Calu3 (cell line): ENCODE results near the gene RSPRY1. TPM values are rescaled to one million over a fixed set of nuclear protein-coding genes. Genes with fewer than 3 reads are reported as not detected.

Experiments used
- BruUV-seq: library from RNA; stranded (reverse); fragments of 400-500 nt; replicated peaks from 2 replicates; lab custom pipeline; 2021; lab: Mats Ljungman, UMichigan
- CTCF ChIA-PET: fragments of 300-600 bp; sonication (Branson Sonifier 250); formaldehyde crosslinking; loops from one replicate; lab custom pipeline; 2022; ENCODE audit warnings: antibody characterized with exemption; lab: Charles Lee
- DNase-seq: peaks from one replicate; pipeline ENCODE4 v3.0.0; 2022
- H3K27ac Mint-ChIP-seq: one replicate; pipeline ENCODE4 v1.8.0; 2022; ENCODE audit warnings: mixed read lengths; ENCODE audit not compliant: unreplicated experiment
- H3K27me3 Mint-ChIP-seq: one replicate; pipeline ENCODE4 v1.8.0; 2022; ENCODE audit warnings: mixed read lengths; ENCODE audit not compliant: unreplicated experiment
- H3K36me3 Mint-ChIP-seq: one replicate; pipeline ENCODE4 v1.8.0; 2022; ENCODE audit warnings: mild to moderate bottlenecking, moderate library complexity, mixed read lengths; ENCODE audit not compliant: insufficient read depth, unreplicated experiment
- H3K4me1 Mint-ChIP-seq: one replicate; pipeline ENCODE4 v1.8.0; 2022; ENCODE audit warnings: mild to moderate bottlenecking, low read depth, mixed read lengths; ENCODE audit not compliant: unreplicated experiment
- H3K4me3 Mint-ChIP-seq: one replicate; pipeline ENCODE4 v1.8.0; 2022; ENCODE audit warnings: mild to moderate bottlenecking, low read depth, moderate library complexity, mixed read lengths; ENCODE audit not compliant: unreplicated experiment
- H3K9me3 Mint-ChIP-seq: one replicate; pipeline ENCODE4 v1.8.0; 2022; ENCODE audit warnings: low read depth, mixed read lengths; ENCODE audit not compliant: unreplicated experiment
- CTCF ChIP-seq: fragments of 200-600 bp; IDR thresholded peaks from one replicate; pipeline ENCODE4 v1.8.0; 2022; ENCODE audit warnings: antibody characterized with exemption; ENCODE audit not compliant: unreplicated experiment
- intact Hi-C: fragments of 100-400 bp; cut with micrococcal nuclease; formaldehyde crosslinking; loops from one replicate; pipeline ENCODE4 v1.10.0; 2022; ENCODE audit not compliant: unreplicated experiment
- total RNA-seq: library from RNA; stranded (reverse); gene quantifications from 2 replicates; pipeline ENCODE4 v1.2.3, GENCODE V29; 2022

RSPRY1 gene
- total RNA-seq, 1 experiment from 2014 or later, result 43.6 TPM

- TF ChIP-seq CTCF, result no peak
- H3K36me3 Mint-ChIP-seq, result peaks cover 60% of the 10 kb centered on the region
- DNase-seq, result no peak
- BruUV-seq, result no TSS peak
- peaks cover 15% of the 10 kb centered on the region for H3K9me3 Mint-ChIP-seq
- H3K4me3 Mint-ChIP-seq, result no peak overlapping the region
- CTCF ChIA-PET, result no interaction called here
- no peak overlapping the region for H3K27ac Mint-ChIP-seq
- H3K27me3 Mint-ChIP-seq, result no peaks in the 10 kb centered on the region
- intact Hi-C loops, result no loop called here
- no peaks in the 10 kb centered on the region for H3K4me1 Mint-ChIP-seq
Measured at GRCh38 chr16:57213462-57213861, 27.3 kb downstream of the RSPRY1 start.

- H3K27ac Mint-ChIP-seq, result no peak overlapping the region
- no peak for TF ChIP-seq CTCF
- no TSS peak for BruUV-seq
- peaks cover 63% of the 10 kb centered on the region for H3K36me3 Mint-ChIP-seq
- peaks cover 25% of the 10 kb centered on the region for H3K9me3 Mint-ChIP-seq
- no peaks in the 10 kb centered on the region for H3K4me1 Mint-ChIP-seq
- no peaks in the 10 kb centered on the region for H3K27me3 Mint-ChIP-seq
- H3K4me3 Mint-ChIP-seq, result no peak overlapping the region
- CTCF ChIA-PET, result no interaction called here
- no peak for DNase-seq
- intact Hi-C loops, result no loop called here
Measured at GRCh38 chr16:57216968-57217367, 30.8 kb downstream of the RSPRY1 start.

GRCh38 chr16:57223057-57223456 lies 36.9 kb downstream of the RSPRY1 start:
- BruUV-seq, result no TSS peak
- DNase-seq, result no peak
- TF ChIP-seq CTCF, result no peak
- H3K9me3 Mint-ChIP-seq, result peaks cover 13% of the 10 kb centered on the region
- intact Hi-C loops, result no loop called here
- H3K36me3 Mint-ChIP-seq, result peaks cover 32% of the 10 kb centered on the region
- no peak overlapping the region for H3K27ac Mint-ChIP-seq
- no peaks in the 10 kb centered on the region for H3K27me3 Mint-ChIP-seq
- no peak overlapping the region for H3K4me3 Mint-ChIP-seq
- CTCF ChIA-PET, result no interaction called here
- H3K4me1 Mint-ChIP-seq, result no peaks in the 10 kb centered on the region

GRCh38 chr16:57224651-57225335 lies 38.7 kb downstream of the RSPRY1 start:
- H3K4me1 Mint-ChIP-seq, result no peaks in the 10 kb centered on the region
- H3K27ac Mint-ChIP-seq, result no peak overlapping the region
- DNase-seq, result no peak
- TF ChIP-seq CTCF, result no peak
- BruUV-seq, result no TSS peak
- H3K36me3 Mint-ChIP-seq, result peaks cover 26% of the 10 kb centered on the region
- no peaks in the 10 kb centered on the region for H3K27me3 Mint-ChIP-seq
- CTCF ChIA-PET, result interaction anchor here (0.6 kb wide), 1 partner anchor 117 kb away, joined by 4 read pairs; no protein-coding TSS in a partner anchor
- H3K4me3 Mint-ChIP-seq, result no peak overlapping the region
- intact Hi-C loops, result no loop called here
- H3K9me3 Mint-ChIP-seq, result peaks cover 3% of the 10 kb centered on the region
